ENCODE results near the gene MSH2.

The MSH2 gene

GRCh38 chr2:47503481-47504070 lies 100.6 kb downstream of the MSH2 start:
- H3K4me1 ChIP-seq (ENCODE audit: insufficient read depth, insufficient read length): no peaks in the 10 kb centered on the region

GRCh38 chr2:47504174-47504810 lies 101.3 kb downstream of the MSH2 start:
- H3K4me3 ChIP-seq (ENCODE audit: insufficient read length, low read depth): no peak overlapping the region
- H3K27me3 ChIP-seq (ENCODE audit: insufficient read depth, insufficient read length): no peaks in the 10 kb centered on the region
- DNase-seq (ENCODE audit: low read depth, low spot score): no peak
- no peak for TF ChIP-seq YY1 (IDR thresholded peaks at IDR 0.05; ENCODE audit: insufficient read depth, insufficient read length)
- no peak for TF ChIP-seq SUZ12 (IDR thresholded peaks at IDR 0.05; ENCODE audit: extremely low read depth, insufficient read depth, insufficient read length)
- TF ChIP-seq ZNF274 (IDR thresholded peaks at IDR 0.05; ENCODE audit: low read depth, low read length): no peak
- H3K4me1 ChIP-seq (ENCODE audit: insufficient read depth, insufficient read length): peaks cover under 1% of the 10 kb centered on the region
- H3K9ac ChIP-seq (ENCODE audit: insufficient read length, low read depth): no peak overlapping the region
- H3K36me3 ChIP-seq (ENCODE audit: insufficient read depth, insufficient read length, low read length): no peaks in the 10 kb centered on the region
- peaks cover 57% of the 10 kb centered on the region for H3K9me3 ChIP-seq (ENCODE audit: insufficient read depth, low read length)

More at GRCh38 chr2:47503481-47504070, 100.6 kb downstream of the MSH2 start:
- H3K36me3 ChIP-seq (ENCODE audit: insufficient read depth, insufficient read length, low read length): no peaks in the 10 kb centered on the region
- H3K4me3 ChIP-seq (ENCODE audit: insufficient read length, low read depth): no peak overlapping the region
- DNase-seq (ENCODE audit: low read depth, low spot score): no peak
- TF ChIP-seq SUZ12 (IDR thresholded peaks at IDR 0.05; ENCODE audit: extremely low read depth, insufficient read depth, insufficient read length) (no peak), ZNF274 (IDR thresholded peaks at IDR 0.05; ENCODE audit: low read depth, low read length) (no peak), YY1 (IDR thresholded peaks at IDR 0.05; ENCODE audit: insufficient read depth, insufficient read length) (no peak)
- no peaks in the 10 kb centered on the region for H3K27me3 ChIP-seq (ENCODE audit: insufficient read depth, insufficient read length)
- no peak overlapping the region for H3K9ac ChIP-seq (ENCODE audit: insufficient read length, low read depth)
- H3K9me3 ChIP-seq (ENCODE audit: insufficient read depth, low read length): peaks cover 60% of the 10 kb centered on the region

- no peaks in the 10 kb centered on the region for H3K36me3 ChIP-seq (ENCODE audit: insufficient read depth, insufficient read length, low read length)
- H3K9ac ChIP-seq (ENCODE audit: insufficient read length, low read depth): no peak overlapping the region
- H3K9me3 ChIP-seq (ENCODE audit: insufficient read depth, low read length): peaks cover 39% of the 10 kb centered on the region
- DNase-seq (ENCODE audit: low read depth, low spot score): no peak
- TF ChIP-seq ZNF274 (IDR thresholded peaks at IDR 0.05; ENCODE audit: low read depth, low read length) (no peak), YY1 (IDR thresholded peaks at IDR 0.05; ENCODE audit: insufficient read depth, insufficient read length) (no peak), SUZ12 (IDR thresholded peaks at IDR 0.05; ENCODE audit: extremely low read depth, insufficient read depth, insufficient read length) (no peak)
- no peak overlapping the region for H3K4me3 ChIP-seq (ENCODE audit: insufficient read length, low read depth)
- H3K27me3 ChIP-seq (ENCODE audit: insufficient read depth, insufficient read length): no peaks in the 10 kb centered on the region
- peaks cover 5% of the 10 kb centered on the region for H3K4me1 ChIP-seq (ENCODE audit: insufficient read depth, insufficient read length)
Measured at GRCh38 chr2:47506024-47506423, 103.1 kb downstream of the MSH2 start.

GRCh38 chr2:47506436-47506835 lies 103.5 kb downstream of the MSH2 start:
- H3K9ac ChIP-seq (ENCODE audit: insufficient read length, low read depth): no peak overlapping the region
- peaks cover 5% of the 10 kb centered on the region for H3K4me1 ChIP-seq (ENCODE audit: insufficient read depth, insufficient read length)
- H3K36me3 ChIP-seq (ENCODE audit: insufficient read depth, insufficient read length, low read length): no peaks in the 10 kb centered on the region
- peaks cover 37% of the 10 kb centered on the region for H3K9me3 ChIP-seq (ENCODE audit: insufficient read depth, low read length)
- DNase-seq (ENCODE audit: low read depth, low spot score): no peak
- TF ChIP-seq ZNF274 (IDR thresholded peaks at IDR 0.05; ENCODE audit: low read depth, low read length): no peak
- TF ChIP-seq YY1 (IDR thresholded peaks at IDR 0.05; ENCODE audit: insufficient read depth, insufficient read length): no peak
- no peak for TF ChIP-seq SUZ12 (IDR thresholded peaks at IDR 0.05; ENCODE audit: extremely low read depth, insufficient read depth, insufficient read length)
- H3K27me3 ChIP-seq (ENCODE audit: insufficient read depth, insufficient read length): no peaks in the 10 kb centered on the region
- no peak overlapping the region for H3K4me3 ChIP-seq (ENCODE audit: insufficient read length, low read depth)

GRCh38 chr2:47508080-47508479 lies 105.1 kb downstream of the MSH2 start:
- DNase-seq (ENCODE audit: low read depth, low spot score): no peak
- H3K36me3 ChIP-seq (ENCODE audit: insufficient read depth, insufficient read length, low read length): no peaks in the 10 kb centered on the region
- no peak overlapping the region for H3K9ac ChIP-seq (ENCODE audit: insufficient read length, low read depth)
- no peak overlapping the region for H3K4me3 ChIP-seq (ENCODE audit: insufficient read length, low read depth)
- H3K4me1 ChIP-seq (ENCODE audit: insufficient read depth, insufficient read length): peaks cover 5% of the 10 kb centered on the region
- H3K27me3 ChIP-seq (ENCODE audit: insufficient read depth, insufficient read length): no peaks in the 10 kb centered on the region
- peaks cover 35% of the 10 kb centered on the region for H3K9me3 ChIP-seq (ENCODE audit: insufficient read depth, low read length)
- TF ChIP-seq SUZ12 (IDR thresholded peaks at IDR 0.05; ENCODE audit: extremely low read depth, insufficient read depth, insufficient read length): no peak
- TF ChIP-seq ZNF274 (IDR thresholded peaks at IDR 0.05; ENCODE audit: low read depth, low read length): no peak
- TF ChIP-seq YY1 (IDR thresholded peaks at IDR 0.05; ENCODE audit: insufficient read depth, insufficient read length): no peak

GRCh38 chr2:47508641-47509040 lies 105.7 kb downstream of the MSH2 start:
- Histone ChIP-seq H3K36me3 (ENCODE audit: insufficient read depth, insufficient read length, low read length) (no peaks in the 10 kb centered on the region), H3K9me3 (ENCODE audit: insufficient read depth, low read length) (peaks cover 35% of the 10 kb centered on the region), H3K4me1 (ENCODE audit: insufficient read depth, insufficient read length) (peaks cover 5% of the 10 kb centered on the region), H3K9ac (ENCODE audit: insufficient read length, low read depth) (no peak overlapping the region), H3K27me3 (ENCODE audit: insufficient read depth, insufficient read length) (no peaks in the 10 kb centered on the region), H3K4me3 (ENCODE audit: insufficient read length, low read depth) (no peak overlapping the region)
- no peak for DNase-seq (ENCODE audit: low read depth, low spot score)
- TF ChIP-seq ZNF274 (IDR thresholded peaks at IDR 0.05; ENCODE audit: low read depth, low read length): no peak
- TF ChIP-seq SUZ12 (IDR thresholded peaks at IDR 0.05; ENCODE audit: extremely low read depth, insufficient read depth, insufficient read length): no peak
- TF ChIP-seq YY1 (IDR thresholded peaks at IDR 0.05; ENCODE audit: insufficient read depth, insufficient read length): no peak

- H3K4me1 ChIP-seq (ENCODE audit: insufficient read depth, insufficient read length): peaks cover 5% of the 10 kb centered on the region
- DNase-seq (ENCODE audit: low read depth, low spot score): no peak
- H3K9ac ChIP-seq (ENCODE audit: insufficient read length, low read depth): no peak overlapping the region
- no peak overlapping the region for H3K4me3 ChIP-seq (ENCODE audit: insufficient read length, low read depth)
- TF ChIP-seq YY1 (IDR thresholded peaks at IDR 0.05; ENCODE audit: insufficient read depth, insufficient read length) (no peak), ZNF274 (IDR thresholded peaks at IDR 0.05; ENCODE audit: low read depth, low read length) (no peak), SUZ12 (IDR thresholded peaks at IDR 0.05; ENCODE audit: extremely low read depth, insufficient read depth, insufficient read length) (no peak)
- H3K36me3 ChIP-seq (ENCODE audit: insufficient read depth, insufficient read length, low read length): no peaks in the 10 kb centered on the region
- H3K27me3 ChIP-seq (ENCODE audit: insufficient read depth, insufficient read length): no peaks in the 10 kb centered on the region
- H3K9me3 ChIP-seq (ENCODE audit: insufficient read depth, low read length): peaks cover 32% of the 10 kb centered on the region
Measured at GRCh38 chr2:47509250-47509649, 106.3 kb downstream of the MSH2 start.

Measured in NT2/D1 (cell line).